ACC112 (cell line): ENCODE data around the gene VWA2.

ENCODE experiments used
- H2AFZ ChIP-seq: fragments of 200-600 bp; sonication (generic); one replicate; pipeline ENCODE4 v1.6.0; 2017; ENCODE audit warnings: antibody characterized with exemption, low read length; ENCODE audit not compliant: unreplicated experiment
- H3K27ac ChIP-seq: fragments of 200-600 bp; sonication (generic); 2 replicates; pipeline ENCODE4 v1.5.1; 2014; ENCODE audit warnings: low read depth, mild to moderate bottlenecking, antibody characterized with exemption, low read length, moderate library complexity
- H3K27me3 ChIP-seq: fragments of 200-600 bp; sonication (generic); 2 replicates; pipeline ENCODE4 v1.6.1; 2014; ENCODE audit warnings: mild to moderate bottlenecking, antibody characterized with exemption, low read length, moderate library complexity, mixed read lengths; ENCODE audit not compliant: insufficient read depth
- H3K36me3 ChIP-seq: fragments of 200-600 bp; sonication (generic); 2 replicates; pipeline ENCODE4 v1.6.1; 2016; ENCODE audit warnings: mild to moderate bottlenecking, antibody characterized with exemption, low read length, moderate library complexity, mixed read lengths; ENCODE audit not compliant: insufficient read depth
- H3K4me1 ChIP-seq: fragments of 200-600 bp; sonication (generic); one replicate; pipeline ENCODE4 v1.6.1; 2016; ENCODE audit warnings: low read length, mixed read lengths; ENCODE audit not compliant: insufficient read depth, unreplicated experiment, control insufficient read depth
- H3K4me3 ChIP-seq: fragments of 200-600 bp; sonication (generic); 2 replicates; pipeline ENCODE4 v1.5.1; 2014; ENCODE audit warnings: mild to moderate bottlenecking, low read depth, low read length
- H3K79me2 ChIP-seq: fragments of 200-600 bp; sonication (generic); one replicate; pipeline ENCODE4 v1.6.0; 2016; ENCODE audit warnings: low read length; ENCODE audit not compliant: control insufficient read depth, unreplicated experiment, insufficient read depth

The VWA2 gene

GRCh38 chr10:114304571-114305421 lies 65.7 kb downstream of the VWA2 start:
- H3K79me2 ChIP-seq, result no peaks in the 10 kb centered on the region
- peak overlapping the region; percentile 40 for H3K4me3 ChIP-seq
- H2AFZ ChIP-seq, result peak overlapping the region; percentile 2
- H3K36me3 ChIP-seq, result no peaks in the 10 kb centered on the region
- no peaks in the 10 kb centered on the region for H3K27me3 ChIP-seq
- peaks cover 29% of the 10 kb centered on the region for H3K4me1 ChIP-seq
- no peak overlapping the region for H3K27ac ChIP-seq

GRCh38 chr10:114305521-114305925 lies 66.5 kb downstream of the VWA2 start:
- H3K4me3 ChIP-seq, result no peak overlapping the region

GRCh38 chr10:114306116-114306973 lies 67.3 kb downstream of the VWA2 start:
- Histone ChIP-seq H3K79me2 (no peaks in the 10 kb centered on the region), H3K27ac (peak overlapping the region; percentile 51), H3K27me3 (no peaks in the 10 kb centered on the region), H3K4me1 (peaks cover 29% of the 10 kb centered on the region), H2AFZ (no peak overlapping the region), H3K36me3 (no peaks in the 10 kb centered on the region), H3K4me3 (peak overlapping the region; percentile 25; the same call in 1 of the 2 replicates)

More at GRCh38 chr10:114305521-114305925, 66.5 kb downstream of the VWA2 start:
- Histone ChIP-seq H3K27ac (no peak overlapping the region), H2AFZ (no peak overlapping the region), H3K36me3 (no peaks in the 10 kb centered on the region), H3K27me3 (no peaks in the 10 kb centered on the region), H3K4me1 (peaks cover 29% of the 10 kb centered on the region), H3K79me2 (no peaks in the 10 kb centered on the region)

- Histone ChIP-seq H3K27ac (no peak overlapping the region), H3K79me2 (no peaks in the 10 kb centered on the region), H3K4me3 (no peak overlapping the region), H2AFZ (no peak overlapping the region), H3K4me1 (peaks cover 29% of the 10 kb centered on the region), H3K27me3 (no peaks in the 10 kb centered on the region), H3K36me3 (no peaks in the 10 kb centered on the region)
Measured at GRCh38 chr10:114307731-114308130, 68.7 kb downstream of the VWA2 start.

- Histone ChIP-seq H3K4me1 (peaks cover 29% of the 10 kb centered on the region), H2AFZ (no peak overlapping the region), H3K4me3 (no peak overlapping the region), H3K27me3 (no peaks in the 10 kb centered on the region), H3K27ac (no peak overlapping the region), H3K36me3 (no peaks in the 10 kb centered on the region), H3K79me2 (no peaks in the 10 kb centered on the region)
Measured at GRCh38 chr10:114308531-114309363, 69.7 kb downstream of the VWA2 start.

GRCh38 chr10:114309364-114309651 lies 70.3 kb downstream of the VWA2 start:
- no peak overlapping the region for H3K4me3 ChIP-seq
- no peaks in the 10 kb centered on the region for H3K79me2 ChIP-seq
- H3K27ac ChIP-seq, result no peak overlapping the region
- no peaks in the 10 kb centered on the region for H3K27me3 ChIP-seq
- peaks cover 28% of the 10 kb centered on the region for H3K4me1 ChIP-seq
- no peak overlapping the region for H2AFZ ChIP-seq
- no peaks in the 10 kb centered on the region for H3K36me3 ChIP-seq

GRCh38 chr10:114310346-114310745 lies 71.3 kb downstream of the VWA2 start:
- Histone ChIP-seq H3K36me3 (no peaks in the 10 kb centered on the region), H3K4me1 (peaks cover 24% of the 10 kb centered on the region), H2AFZ (no peak overlapping the region), H3K27ac (no peak overlapping the region), H3K79me2 (no peaks in the 10 kb centered on the region), H3K4me3 (no peak overlapping the region), H3K27me3 (no peaks in the 10 kb centered on the region)

GRCh38 chr10:114311023-114311422 lies 72.0 kb downstream of the VWA2 start:
- no peak overlapping the region for H2AFZ ChIP-seq
- no peak overlapping the region for H3K27ac ChIP-seq
- peaks cover 24% of the 10 kb centered on the region for H3K4me1 ChIP-seq
- H3K4me3 ChIP-seq, result no peak overlapping the region
- no peaks in the 10 kb centered on the region for H3K36me3 ChIP-seq
- H3K79me2 ChIP-seq, result no peaks in the 10 kb centered on the region
- no peaks in the 10 kb centered on the region for H3K27me3 ChIP-seq

GRCh38 chr10:114311496-114312209 lies 72.6 kb downstream of the VWA2 start:
- Histone ChIP-seq H3K27me3 (no peaks in the 10 kb centered on the region), H2AFZ (no peak overlapping the region), H3K27ac (no peak overlapping the region), H3K79me2 (no peaks in the 10 kb centered on the region), H3K4me1 (peaks cover 19% of the 10 kb centered on the region), H3K4me3 (no peak overlapping the region), H3K36me3 (no peaks in the 10 kb centered on the region)

GRCh38 chr10:114313139-114313538 lies 74.1 kb downstream of the VWA2 start:
- Histone ChIP-seq H3K27me3 (no peaks in the 10 kb centered on the region), H3K79me2 (no peaks in the 10 kb centered on the region), H2AFZ (no peak overlapping the region), H3K4me3 (no peak overlapping the region), H3K4me1 (peaks cover 7% of the 10 kb centered on the region), H3K27ac (no peak overlapping the region), H3K36me3 (no peaks in the 10 kb centered on the region)
